Spinal cord (tissue), 10 donors: ENCODE measurements around the gene LAMA4. TPM values are rescaled to one million over a fixed set of nuclear protein-coding genes. Genes with fewer than 3 reads are reported as not detected.

Source experiments
- DNase-seq, 6 donors: peaks; one replicate each; pipeline versions ENCODE4 v3.0.0 to v3.0.0-alpha.2; 2013 to 2015; ENCODE audit warnings: low spot score in 6 of 6, low read depth in 4 of 6
- H3K27ac ChIP-seq: one replicate; pipeline ENCODE4 v1.5.1; 2013; ENCODE audit warnings: low read depth, low read length, control low read depth
- H3K27me3 ChIP-seq: one replicate; pipeline ENCODE4 v1.6.1; 2013; ENCODE audit warnings: low read length; ENCODE audit not compliant: control insufficient read depth, insufficient read depth
- H3K36me3 ChIP-seq: one replicate; pipeline ENCODE4 v1.6.1; 2013; ENCODE audit warnings: low read length; ENCODE audit not compliant: control insufficient read depth, insufficient read depth
- H3K4me1 ChIP-seq: one replicate; pipeline ENCODE4 v1.6.1; 2013; ENCODE audit warnings: low read length; ENCODE audit not compliant: control insufficient read depth, insufficient read depth
- H3K4me3 ChIP-seq: one replicate; pipeline ENCODE4 v1.5.1; 2013; ENCODE audit warnings: low read depth, low read length, control low read depth
- H3K9me3 ChIP-seq: one replicate; pipeline ENCODE4 v1.6.1; 2013; ENCODE audit warnings: low read length; ENCODE audit not compliant: control insufficient read depth, insufficient read depth
- WGBS: methylation state at CpG from one replicate; pipeline ENCODE4 v1.1.5; 2013; ENCODE audit warnings: missing lambda C conversion rate; ENCODE audit not compliant: insufficient coverage; 5-methylcytosine and 5-hydroxymethylcytosine counted together
- polyA plus RNA-seq, 2 donors: library from polyadenylated mRNA; unstranded; fragments of 120-200 nt; gene quantifications; one replicate each; pipeline ENCODE4 v1.2.1, GENCODE V29; 2013; ENCODE audit not compliant: insufficient read length in 2 of 2
- total RNA-seq, 2 donors: library from RNA; depleted of rRNA in 1 of 2; stranded (reverse); fragments of 120-200 nt in 1 of 2; fragments of >200 nt in 1 of 2; gene quantifications; one replicate each; pipeline versions ENCODE4 v1.2.3 to v1.2.4, GENCODE V29; 2013 to 2014
- donor health status: healthy.

Gene LAMA4
- total and polyA plus RNA-seq, 4 donors = 60.5 to 317 (median 115) TPM

DNA sequence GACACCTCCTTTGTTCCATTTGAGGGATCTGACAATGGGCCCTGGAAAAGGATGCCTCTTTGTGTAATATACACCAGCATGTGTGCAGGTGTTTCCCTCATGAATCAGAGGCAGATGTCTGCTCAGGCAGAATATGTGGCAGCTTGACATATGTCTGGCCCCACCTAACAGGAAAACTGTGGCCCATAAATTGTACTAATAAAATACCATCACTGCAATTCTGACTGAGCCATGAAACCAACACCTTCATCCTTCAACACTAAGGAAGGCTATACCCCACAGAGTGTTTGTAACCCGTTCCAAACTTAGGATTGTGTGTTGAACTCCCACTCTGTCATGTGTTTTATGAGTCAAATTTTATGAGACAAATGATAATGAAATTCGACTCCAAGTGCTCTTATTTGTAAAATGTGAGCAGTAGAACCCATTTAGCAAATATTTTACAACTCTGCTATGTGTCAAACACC, 22.7 kb downstream of the LAMA4 start:
- Histone ChIP-seq H3K27ac (peak overlapping the region; percentile 62), H3K4me1 (peaks cover 5% of the 10 kb centered on the region), H3K4me3 (no peak overlapping the region), H3K27me3 (no peaks in the 10 kb centered on the region), H3K9me3 (no peaks in the 10 kb centered on the region), H3K36me3 (peaks cover 3% of the 10 kb centered on the region)
- no CpG with 5 or more reads among the region's 2 CpGs for WGBS
- peak in 1 of 6 donors; percentile 34 for DNase-seq

GRCh38 chr6:112231164-112231563, 23.2 kb downstream of the LAMA4 start:
- H3K9me3 ChIP-seq = no peaks in the 10 kb centered on the region
- peaks cover 5% of the 10 kb centered on the region for H3K4me1 ChIP-seq
- DNase-seq = no peak
- peaks cover 3% of the 10 kb centered on the region for H3K36me3 ChIP-seq
- no CpG with 5 or more reads among the region's 1 CpG for WGBS
- H3K27me3 ChIP-seq = no peaks in the 10 kb centered on the region
- H3K4me3 ChIP-seq = no peak overlapping the region
- H3K27ac ChIP-seq = peak overlapping the region; percentile 62

GRCh38 chr6:112228480-112229332, 25.7 kb downstream of the LAMA4 start:
- Histone ChIP-seq H3K4me3 (no peak overlapping the region), H3K36me3 (peaks cover 3% of the 10 kb centered on the region), H3K27ac (no peak overlapping the region), H3K27me3 (no peaks in the 10 kb centered on the region), H3K9me3 (no peaks in the 10 kb centered on the region), H3K4me1 (peaks cover 5% of the 10 kb centered on the region)
- no peak for DNase-seq
- WGBS = 98% methylated on average over 5 of the region's 7 CpGs

- Histone ChIP-seq H3K36me3 (peaks cover 3% of the 10 kb centered on the region), H3K4me3 (no peak overlapping the region), H3K4me1 (peaks cover 5% of the 10 kb centered on the region), H3K9me3 (no peaks in the 10 kb centered on the region), H3K27me3 (no peaks in the 10 kb centered on the region), H3K27ac (no peak overlapping the region)
- no CpG with 5 or more reads among the region's 1 CpG for WGBS
- no peak for DNase-seq
Observed at GRCh38 chr6:112227992-112228391, 26.4 kb downstream of the LAMA4 start.

- H3K9me3 ChIP-seq = no peaks in the 10 kb centered on the region
- H3K27me3 ChIP-seq = no peaks in the 10 kb centered on the region
- peaks cover 5% of the 10 kb centered on the region for H3K4me1 ChIP-seq
- H3K36me3 ChIP-seq = peaks cover 3% of the 10 kb centered on the region
- H3K27ac ChIP-seq = no peak overlapping the region
- DNase-seq = no peak
- WGBS = no CpG with 5 or more reads among the region's 2 CpGs
- no peak overlapping the region for H3K4me3 ChIP-seq
Observed at GRCh38 chr6:112227411-112227810, 27.0 kb downstream of the LAMA4 start.

DNA sequence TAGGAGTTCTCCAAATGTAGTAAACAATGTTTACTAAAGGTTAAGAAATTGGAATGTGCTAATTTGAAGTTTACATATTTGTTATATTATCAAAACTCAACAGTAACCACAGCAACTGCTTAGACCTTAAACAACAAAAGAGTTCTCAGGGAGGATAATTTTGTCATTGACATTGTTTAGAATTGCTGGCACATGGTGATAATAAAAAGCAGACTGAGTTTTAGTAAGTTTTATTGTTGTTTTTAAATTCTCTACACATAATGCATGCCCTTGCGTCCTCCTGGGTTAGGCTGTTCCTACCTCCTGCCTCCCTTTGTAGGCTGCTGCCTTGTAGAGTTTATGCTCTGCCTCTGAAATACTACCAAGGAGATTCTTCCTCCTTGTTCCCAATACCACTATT, 28.7 kb downstream of the LAMA4 start:
- Histone ChIP-seq H3K9me3 (no peaks in the 10 kb centered on the region), H3K27me3 (no peaks in the 10 kb centered on the region), H3K4me3 (no peak overlapping the region), H3K4me1 (peaks cover 5% of the 10 kb centered on the region), H3K27ac (no peak overlapping the region), H3K36me3 (peaks cover 3% of the 10 kb centered on the region)
- no CpG with 5 or more reads among the region's 1 CpG for WGBS
- no peak for DNase-seq

DNA sequence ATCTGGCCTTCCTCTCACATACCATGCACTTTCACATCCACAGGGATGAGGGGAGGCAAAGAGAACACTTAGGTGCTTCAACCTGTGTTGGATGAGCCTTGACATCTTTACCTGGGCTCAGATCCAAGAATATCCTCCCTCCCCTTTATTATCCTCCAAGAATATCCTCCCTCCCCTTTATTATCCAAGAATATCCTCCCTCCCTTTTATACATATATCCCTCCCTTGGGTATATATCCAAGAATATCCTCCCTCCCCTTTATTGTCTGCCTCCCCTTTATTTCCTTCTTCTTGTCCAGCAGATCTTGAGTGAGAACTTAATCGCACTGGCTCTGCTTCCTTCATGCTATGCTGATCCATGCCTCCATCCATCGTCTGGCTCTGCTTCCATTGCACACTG, 30.3 kb downstream of the LAMA4 start:
- Histone ChIP-seq H3K4me3 (no peak overlapping the region), H3K4me1 (peaks cover 5% of the 10 kb centered on the region), H3K27me3 (no peaks in the 10 kb centered on the region), H3K36me3 (peaks cover 3% of the 10 kb centered on the region), H3K27ac (peak overlapping the region; percentile 43), H3K9me3 (no peaks in the 10 kb centered on the region)
- DNase-seq = no peak
- WGBS = 87% methylated on average over 2 of the region's 2 CpGs

DNA sequence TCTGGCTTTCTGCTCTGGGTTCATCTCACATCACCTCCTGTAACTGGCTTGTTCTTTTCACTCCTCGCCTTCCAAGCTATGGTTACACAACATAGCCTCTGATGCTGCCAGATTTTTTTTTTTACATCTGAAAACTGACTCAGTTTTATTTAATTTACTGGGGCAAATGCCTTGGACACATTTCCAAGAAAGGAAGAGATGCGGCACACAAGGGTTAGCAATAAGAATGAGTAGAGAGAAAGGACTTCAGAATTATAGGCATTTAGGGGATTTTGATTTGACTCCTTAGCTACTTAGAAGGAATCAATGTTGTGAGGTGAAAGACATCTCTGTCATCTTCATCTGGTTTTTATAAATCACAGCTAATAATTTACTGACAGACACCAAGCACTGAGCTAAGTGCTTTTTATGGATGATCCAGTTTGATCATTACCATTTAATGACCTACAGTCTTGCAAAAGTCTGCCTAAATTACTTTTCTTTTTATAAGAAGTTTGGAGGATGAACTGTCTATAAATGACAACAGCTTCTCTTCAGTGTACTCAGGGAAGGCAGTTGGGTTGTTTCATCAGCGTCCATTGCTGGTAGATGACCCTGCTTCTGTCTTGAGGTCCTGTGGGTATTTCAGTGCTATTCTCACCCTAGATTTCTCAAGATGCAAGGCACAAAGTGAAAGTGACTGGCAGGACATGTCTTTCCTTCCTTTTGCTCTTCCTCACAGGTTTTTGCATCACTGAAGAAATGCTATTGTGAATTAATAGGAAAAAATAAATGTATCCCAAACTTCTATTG, 31.1 kb downstream of the LAMA4 start:
- 63% methylated on average over 2 of the region's 3 CpGs for whole genome bisulfite sequencing
- no peaks in the 10 kb centered on the region for H3K36me3 ChIP-seq
- peak overlapping the region; percentile 62 for H3K27ac ChIP-seq
- peaks cover 4% of the 10 kb centered on the region for H3K4me1 ChIP-seq
- no peaks in the 10 kb centered on the region for H3K27me3 ChIP-seq
- no peaks in the 10 kb centered on the region for H3K9me3 ChIP-seq
- no peak for DNase-seq
- no peak overlapping the region for H3K4me3 ChIP-seq

DNA sequence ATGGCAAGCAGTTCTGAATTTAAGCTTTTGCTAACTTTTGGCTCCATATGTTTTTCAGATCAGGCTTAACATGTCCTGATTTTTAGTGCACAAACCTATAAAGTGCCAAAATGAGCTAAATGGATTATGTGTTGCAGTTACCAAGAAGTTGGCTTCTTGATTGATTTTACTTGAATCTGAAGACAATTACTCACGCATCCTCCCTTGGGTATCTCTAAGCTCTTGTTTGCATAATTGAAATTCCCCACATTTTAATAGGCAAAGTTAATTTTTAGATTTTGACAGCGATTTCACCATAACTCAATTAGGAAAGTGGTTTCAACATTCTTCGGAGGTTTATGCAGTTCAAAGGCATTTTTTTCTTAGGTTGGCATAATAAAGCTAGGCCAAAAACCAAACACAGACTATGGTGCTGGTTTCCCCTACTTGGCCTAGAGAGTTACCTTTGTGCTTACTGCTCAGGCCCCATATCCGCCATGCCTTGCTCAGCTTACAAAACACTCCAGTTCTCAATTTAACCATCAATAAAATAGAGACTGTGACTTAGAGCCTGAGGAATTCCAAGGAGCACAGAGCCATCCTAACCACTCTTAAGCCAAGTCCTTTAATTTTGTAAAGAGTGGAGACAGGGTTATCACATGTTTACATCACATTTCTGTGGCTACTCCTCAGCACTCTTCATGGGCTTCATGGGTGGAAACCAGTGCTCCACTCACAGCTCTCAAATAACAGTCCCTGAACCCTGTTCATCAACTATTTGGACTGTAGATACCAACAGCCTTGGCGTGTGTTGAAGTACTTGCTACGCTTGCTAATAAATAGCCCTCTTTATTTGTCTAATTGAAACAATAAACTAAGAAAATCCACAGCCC, 32.1 kb downstream of the LAMA4 start:
- Histone ChIP-seq H3K27ac (peak overlapping the region; percentile 62), H3K36me3 (no peaks in the 10 kb centered on the region), H3K4me3 (no peak overlapping the region), H3K4me1 (peaks cover 4% of the 10 kb centered on the region), H3K27me3 (no peaks in the 10 kb centered on the region), H3K9me3 (no peaks in the 10 kb centered on the region)
- DNase-seq = no peak
- WGBS = 93% methylated on average over 3 of the region's 6 CpGs
